PC-9 (cell line): Measurements from ENCODE around the gene MEX3A. TPM values are rescaled to one million over a fixed set of nuclear protein-coding genes. Genes with fewer than 3 reads are reported as not detected.

Experiments used
- BruUV-seq: library from RNA; stranded (reverse); fragments of 400-500 nt; replicated peaks from 2 replicates; lab custom pipeline; 2021; lab: Mats Ljungman, UMichigan
- CTCF ChIA-PET: fragments of 300-600 bp; sonication (Branson Sonifier 250); formaldehyde crosslinking; loops from one replicate; lab custom pipeline; 2022; ENCODE audit warnings: antibody characterized with exemption; lab: Charles Lee
- POLR2A ChIA-PET: fragments of 300-600 bp; sonication (Branson Sonifier 250); formaldehyde crosslinking; loops from one replicate; lab custom pipeline; 2022; ENCODE audit warnings: antibody characterized with exemption; ENCODE audit not compliant: unreplicated experiment; lab: Charles Lee
- DNase-seq, 2 experiments: peaks; one replicate each; pipeline versions ENCODE4 v3.0.0 to v3.0.0-alpha.2; 2015 to 2022; ENCODE audit warnings: mixed read lengths in 1 of 2
- H2AFZ ChIP-seq: fragments of 200-600 bp; sonication (generic); 2 replicates; pipeline ENCODE4 v1.8.1; 2017; ENCODE audit warnings: antibody characterized with exemption
- H3F3A ChIP-seq: fragments of 200-600 bp; sonication (generic); 2 replicates; pipeline ENCODE4 v1.8.1; 2017; ENCODE audit warnings: antibody characterized with exemption, mild to moderate bottlenecking, low read depth; ENCODE audit not compliant: insufficient read depth
- H3K27ac ChIP-seq: fragments of 200-600 bp; sonication (generic); 2 replicates; pipeline ENCODE4 v1.6.1; 2016; ENCODE audit warnings: mixed run types
- H3K27me3 ChIP-seq: fragments of 200-600 bp; sonication (generic); 2 replicates; pipeline ENCODE4 v1.6.1; 2016; ENCODE audit warnings: low read depth, mixed run types; ENCODE audit not compliant: insufficient read depth
- H3K36me3 ChIP-seq: fragments of 200-600 bp; sonication (generic); 2 replicates; pipeline ENCODE4 v1.6.1; 2016; ENCODE audit warnings: low read depth, mixed run types
- H3K4me1 ChIP-seq: fragments of 200-600 bp; sonication (generic); replicated peaks from 2 replicates; pipeline ENCODE4 v1.6.1; 2016; ENCODE audit warnings: mixed run types; ENCODE audit not compliant: insufficient read depth
- H3K4me2 ChIP-seq: fragments of 200-600 bp; sonication (generic); 2 replicates; pipeline ENCODE4 v1.6.1; 2017; ENCODE audit warnings: mixed run types
- H3K4me3 ChIP-seq: fragments of 200-600 bp; sonication (generic); 2 replicates; pipeline ENCODE4 v1.6.1; 2016; ENCODE audit warnings: mixed run types
- H3K79me2 ChIP-seq: fragments of 200-600 bp; sonication (generic); 2 replicates; pipeline ENCODE4 v1.6.1; 2017; ENCODE audit warnings: low read depth, mixed run types
- H3K9me2 ChIP-seq: fragments of 200-600 bp; sonication (generic); 2 replicates; pipeline ENCODE4 v1.8.1; 2017; ENCODE audit warnings: mild to moderate bottlenecking; ENCODE audit not compliant: insufficient read depth
- H3K9me3 ChIP-seq: fragments of 200-600 bp; sonication (generic); 2 replicates; pipeline ENCODE4 v1.8.1; 2016; ENCODE audit warnings: low read depth; ENCODE audit not compliant: insufficient read depth
- H4K20me1 ChIP-seq: fragments of 200-600 bp; sonication (generic); 2 replicates; pipeline ENCODE4 v1.8.1; 2017; ENCODE audit not compliant: insufficient read depth
- CTCF ChIP-seq: fragments of 200-600 bp; sonication (generic); conservative IDR thresholded peaks from 2 replicates; pipeline ENCODE4 v1.6.1; 2017; ENCODE audit warnings: mixed run types, antibody characterized with exemption, mild to moderate bottlenecking, moderate library complexity
- EZH2 ChIP-seq: fragments of 200-600 bp; sonication (generic); IDR thresholded peaks from 2 replicates; pipeline ENCODE4 v1.8.0; 2017; ENCODE audit warnings: antibody characterized with exemption, low read depth
- intact Hi-C: fragments of 100-400 bp; cut with micrococcal nuclease; formaldehyde crosslinking; loops from one replicate; pipeline ENCODE4 v1.10.0; 2022; ENCODE audit not compliant: unreplicated experiment
- total RNA-seq: library from RNA; stranded (reverse); gene quantifications from 2 replicates; pipeline ENCODE4 v1.2.3, GENCODE V29; 2021

Gene MEX3A
- total RNA-seq, 1 experiment from 2014 or later: 7.2 TPM

- TF ChIP-seq EZH2: no peak
- no peak for TF ChIP-seq CTCF
- H2AFZ ChIP-seq: no peak overlapping the region
- H4K20me1 ChIP-seq: no peaks in the 10 kb centered on the region
- H3K79me2 ChIP-seq: no peaks in the 10 kb centered on the region
- no peaks in the 10 kb centered on the region for H3K9me2 ChIP-seq
- intact Hi-C loops: loop anchor here (10.0 kb wide), 1 partner anchor 216 kb away; no protein-coding TSS in a partner anchor
- H3K27me3 ChIP-seq: no peaks in the 10 kb centered on the region
- no peak overlapping the region for H3K27ac ChIP-seq
- DNase-seq: no peak
- POLR2A ChIA-PET: interaction anchor here (0.6 kb wide), 1 partner anchor 65 kb away, joined by 3 read pairs; no protein-coding TSS in a partner anchor
- H3F3A ChIP-seq: peaks cover 30% of the 10 kb centered on the region
- BruUV-seq: no TSS peak
- no peak overlapping the region for H3K4me2 ChIP-seq
- no peak overlapping the region for H3K4me3 ChIP-seq
- H3K36me3 ChIP-seq: no peaks in the 10 kb centered on the region
- CTCF ChIA-PET: interaction anchor here (0.5 kb wide), 1 partner anchor 135 kb away, joined by 9 read pairs; no protein-coding TSS in a partner anchor
- H3K4me1 ChIP-seq: peaks cover 66% of the 10 kb centered on the region
- H3K9me3 ChIP-seq: no peaks in the 10 kb centered on the region
Observed at GRCh38 chr1:156098784-156099183, 16.5 kb upstream of the MEX3A start.

GRCh38 chr1:156097499-156098178 is 15.4 kb upstream of the MEX3A start:
- no peak overlapping the region for H3K27ac ChIP-seq
- H3K79me2 ChIP-seq: no peaks in the 10 kb centered on the region
- DNase-seq: no peak
- H3K9me3 ChIP-seq: no peaks in the 10 kb centered on the region
- ChIA-PET CTCF (interaction anchor here (0.7 to 2.1 kb wide), 6 partner anchors 25 to 262 kb away, joined by 3 to 11 read pairs (median 4); no protein-coding TSS in a partner anchor), POLR2A (no interaction called here)
- H4K20me1 ChIP-seq: no peaks in the 10 kb centered on the region
- no peak overlapping the region for H3K4me2 ChIP-seq
- BruUV-seq: no TSS peak
- H3K4me3 ChIP-seq: no peak overlapping the region
- H3K4me1 ChIP-seq: peaks cover 55% of the 10 kb centered on the region
- H3K9me2 ChIP-seq: no peaks in the 10 kb centered on the region
- H3K27me3 ChIP-seq: no peaks in the 10 kb centered on the region
- intact Hi-C loops: loop anchor here (10.0 kb wide), 1 partner anchor 217 kb away; no protein-coding TSS in a partner anchor
- H3K36me3 ChIP-seq: no peaks in the 10 kb centered on the region
- TF ChIP-seq CTCF: no peak
- TF ChIP-seq EZH2: no peak
- peaks cover 30% of the 10 kb centered on the region for H3F3A ChIP-seq
- H2AFZ ChIP-seq: no peak overlapping the region

GRCh38 chr1:156096640-156097391 is 14.6 kb upstream of the MEX3A start:
- H3K79me2 ChIP-seq: no peaks in the 10 kb centered on the region
- H3K4me1 ChIP-seq: peaks cover 48% of the 10 kb centered on the region
- no peaks in the 10 kb centered on the region for H3K27me3 ChIP-seq
- no peak overlapping the region for H2AFZ ChIP-seq
- no peaks in the 10 kb centered on the region for H4K20me1 ChIP-seq
- no peaks in the 10 kb centered on the region for H3K9me3 ChIP-seq
- CTCF ChIA-PET: interaction anchor here (0.6 to 2.2 kb wide), 10 partner anchors 17 to 263 kb away, joined by 3 to 31 read pairs (median 4); no protein-coding TSS in a partner anchor
- no TSS peak for BruUV-seq
- POLR2A ChIA-PET: interaction anchor here (0.5 to 0.7 kb wide), 5 partner anchors 19 to 129 kb away, joined by 3 to 29 read pairs (median 4); partner anchors contain the start of gene PMF1
- H3K36me3 ChIP-seq: no peaks in the 10 kb centered on the region
- peak overlapping the region; percentile 13; the same call in 1 of the 2 replicates for H3K27ac ChIP-seq
- H3F3A ChIP-seq: peaks cover 26% of the 10 kb centered on the region
- TF ChIP-seq EZH2 (no peak), CTCF (peak; percentile 95)
- no peak overlapping the region for H3K4me3 ChIP-seq
- peak overlapping the region; percentile 39 for H3K4me2 ChIP-seq
- intact Hi-C loops: loop anchor here (1.0 to 10.0 kb wide), 2 partner anchors 33 to 218 kb away; no protein-coding TSS in a partner anchor
- peak; percentile 68 to 88 for DNase-seq
- H3K9me2 ChIP-seq: no peaks in the 10 kb centered on the region
